IMR-90 (cell line): ENCODE data around the gene IRGQ. TPM values are rescaled to one million over a fixed set of nuclear protein-coding genes. Genes with fewer than 3 reads are reported as not detected.

Source experiments
- ATAC-seq: fragments of 200-7000 bp; cut with Tn5 transposase; 2 replicates; pipeline ENCODE4 v1.9.1; 2020; ENCODE audit warnings: low read depth, mild to moderate bottlenecking, moderate library complexity
- BruUV-seq: library from RNA; stranded (reverse); fragments of 400-500 nt; replicated peaks from 2 replicates; lab custom pipeline; 2021; lab: Mats Ljungman, UMichigan
- CTCF ChIA-PET: fragments of 300-600 bp; formaldehyde crosslinking; extraction: SDS; loops from one replicate; lab custom pipeline; 2021; ENCODE audit warnings: antibody characterized with exemption; lab: Yijun Ruan, JAX
- POLR2A ChIA-PET: fragments of 300-600 bp; sonication (Branson Sonifier 250); formaldehyde crosslinking; loops from one replicate; lab custom pipeline; 2022; ENCODE audit warnings: antibody characterized with exemption; ENCODE audit not compliant: unreplicated experiment; lab: Charles Lee
- DNase-seq: peaks from one replicate; pipeline ENCODE4 v3.0.0; 2013
- H2AFZ ChIP-seq: replicated peaks from 2 replicates; pipeline ENCODE3; 2013; ENCODE audit warnings: low read length, mild to moderate bottlenecking; ENCODE audit not compliant: poor library complexity
- H2AK5ac ChIP-seq: 2 replicates; pipeline ENCODE4 v1.6.1; 2013; ENCODE audit warnings: low read depth, low read length, inconsistent platforms
- H2AK9ac ChIP-seq: replicated peaks from 2 replicates; pipeline ENCODE3; 2013; ENCODE audit warnings: mild to moderate bottlenecking, low read depth, low read length, moderate library complexity; ENCODE audit not compliant: poor library complexity
- H2BK120ac ChIP-seq: 2 replicates; pipeline ENCODE4 v1.6.1; 2013; ENCODE audit warnings: low read depth, low read length, inconsistent platforms
- H2BK15ac ChIP-seq: 3 replicates; pipeline ENCODE4 v1.6.1; 2013; ENCODE audit warnings: low read depth, low read length, inconsistent platforms
- H2BK20ac ChIP-seq: 2 replicates; pipeline ENCODE4 v1.6.1; 2013; ENCODE audit warnings: low read depth, mild to moderate bottlenecking, inconsistent platforms, low read length, moderate library complexity
- H2BK5ac ChIP-seq: 2 replicates; pipeline ENCODE4 v1.6.1; 2013; ENCODE audit warnings: mild to moderate bottlenecking, low read depth, low read length, inconsistent platforms; ENCODE audit not compliant: poor library complexity, severe bottlenecking
- H3K14ac ChIP-seq: replicated peaks from 2 replicates; pipeline ENCODE4 v1.6.1; 2013; ENCODE audit warnings: low read depth, low read length, inconsistent platforms
- H3K18ac ChIP-seq: 2 replicates; pipeline ENCODE4 v1.6.1; 2013; ENCODE audit warnings: low read depth, low read length, control low read depth
- H3K23ac ChIP-seq: 2 replicates; pipeline ENCODE4 v1.6.1; 2013; ENCODE audit warnings: low read depth, low read length, inconsistent platforms
- H3K27ac ChIP-seq: 2 replicates; pipeline ENCODE4 v1.5.1; 2013; ENCODE audit warnings: mild to moderate bottlenecking, control low read depth, low read length; ENCODE audit not compliant: insufficient read depth
- H3K27me3 ChIP-seq: 2 replicates; pipeline ENCODE4 v1.6.1; 2013; ENCODE audit warnings: low read length; ENCODE audit not compliant: control insufficient read depth, insufficient read depth
- H3K36me3 ChIP-seq: 2 replicates; pipeline ENCODE4 v1.6.1; 2013; ENCODE audit warnings: low read length, mixed read lengths; ENCODE audit not compliant: control insufficient read depth, insufficient read depth
- H3K4ac ChIP-seq: 2 replicates; pipeline ENCODE4 v1.6.1; 2013; ENCODE audit warnings: low read depth, low read length, inconsistent platforms
- H3K4me1 ChIP-seq: 2 replicates; pipeline ENCODE4 v1.6.1; 2013; ENCODE audit warnings: low read length, mixed read lengths; ENCODE audit not compliant: control insufficient read depth, insufficient read depth
- H3K4me2 ChIP-seq: 2 replicates; pipeline ENCODE4 v1.6.1; 2013; ENCODE audit warnings: low read depth, mild to moderate bottlenecking, control low read depth, low read length, moderate library complexity
- H3K4me3 ChIP-seq: 2 replicates; pipeline ENCODE4 v1.5.1; 2013; ENCODE audit warnings: low read depth, mild to moderate bottlenecking, control low read depth, low read length, moderate library complexity; ENCODE audit not compliant: insufficient read depth
- H3K56ac ChIP-seq: 2 replicates; pipeline ENCODE4 v1.6.1; 2013; ENCODE audit warnings: low read length, inconsistent platforms; ENCODE audit not compliant: insufficient read depth; ENCODE audit errors: extremely low read depth
- H3K79me1 ChIP-seq, 2 experiments: 2 replicates each; pipeline ENCODE4 v1.6.1; 2013; ENCODE audit warnings: low read length in 2 of 2, inconsistent platforms in 1 of 2, low read depth in 1 of 2
- H3K9ac ChIP-seq: 2 replicates; pipeline ENCODE4 v1.6.1; 2013; ENCODE audit warnings: low read depth, low read length, control low read depth
- H3K9me1 ChIP-seq: 2 replicates; pipeline ENCODE4 v1.6.1; 2013; ENCODE audit warnings: low read length, inconsistent platforms; ENCODE audit not compliant: insufficient read depth
- H3K9me3 ChIP-seq: 2 replicates; pipeline ENCODE4 v1.6.1; 2013; ENCODE audit warnings: low read length; ENCODE audit not compliant: control insufficient read depth, insufficient read depth
- H4K20me1 ChIP-seq: 2 replicates; pipeline ENCODE4 v1.6.1; 2013; ENCODE audit warnings: low read length, inconsistent platforms; ENCODE audit not compliant: insufficient read depth
- H4K5ac ChIP-seq: 2 replicates; pipeline ENCODE4 v1.6.1; 2013; ENCODE audit warnings: mild to moderate bottlenecking, low read depth, low read length, control low read depth
- H4K8ac ChIP-seq, 2 experiments: 2 replicates each; pipeline ENCODE4 v1.6.1; 2013; ENCODE audit warnings: low read depth in 2 of 2, low read length in 2 of 2, control low read depth in 1 of 2, inconsistent platforms in 1 of 2
- H4K91ac ChIP-seq: 2 replicates; pipeline ENCODE4 v1.6.1; 2013; ENCODE audit warnings: low read depth, low read length, inconsistent platforms; ENCODE audit not compliant: insufficient read depth
- BHLHE40 ChIP-seq: fragments of 150-350 bp; IDR thresholded peaks from 2 replicates; pipeline ENCODE4 v1.6.1; 2016; ENCODE audit warnings: mild to moderate bottlenecking, low read depth, low read length
- CHD1 ChIP-seq: IDR thresholded peaks from 2 replicates; pipeline ENCODE4 v1.6.1; 2012; ENCODE audit warnings: low read depth, low read length, improper control_type of control experiment
- FOS ChIP-seq: fragments of 150-350 bp; IDR thresholded peaks from 2 replicates; pipeline ENCODE4 v1.6.1; 2016; ENCODE audit warnings: low read depth, low read length
- MAZ ChIP-seq: IDR thresholded peaks from 2 replicates; pipeline ENCODE4 v1.6.1; 2012; ENCODE audit warnings: low read depth, mild to moderate bottlenecking, low read length, improper control_type of control experiment, moderate library complexity, borderline replicate concordance
- MXI1 ChIP-seq: IDR thresholded peaks from 2 replicates; pipeline ENCODE4 v1.6.1; 2012; ENCODE audit warnings: low read depth, mild to moderate bottlenecking, low read length, moderate library complexity, borderline replicate concordance
- NFE2L2 ChIP-seq: fragments of 150-350 bp; IDR thresholded peaks from 2 replicates; pipeline ENCODE4 v1.6.1; 2016; ENCODE audit warnings: low read depth, mild to moderate bottlenecking, low read length
- RCOR1 ChIP-seq: IDR thresholded peaks from 2 replicates; pipeline ENCODE4 v1.6.1; 2012; ENCODE audit warnings: mild to moderate bottlenecking, low read length, improper control_type of control experiment; ENCODE audit not compliant: insufficient replicate concordance
- RFX5 ChIP-seq: IDR thresholded peaks from 2 replicates; pipeline ENCODE4 v1.8.0; 2012; ENCODE audit warnings: low read depth, mild to moderate bottlenecking, low read length, moderate library complexity
- SMC3 ChIP-seq: fragments of 150-350 bp; IDR thresholded peaks from 2 replicates; pipeline ENCODE4 v1.6.1; 2016; ENCODE audit warnings: low read depth, mild to moderate bottlenecking, antibody characterized with exemption, low read length, moderate library complexity
- USF2 ChIP-seq: fragments of 150-350 bp; IDR thresholded peaks from 2 replicates; pipeline ENCODE4 v1.6.1; 2017; ENCODE audit warnings: mild to moderate bottlenecking, antibody characterized with exemption, low read length, low read depth
- WGBS, 2 experiments: methylation state at CpG; one replicate each; pipeline versions ENCODE4 v1.1.5 to v1.1.7; 2013; ENCODE audit warnings: missing lambda C conversion rate in 2 of 2; ENCODE audit not compliant: insufficient read length in 1 of 2; ENCODE audit errors: extremely low coverage in 2 of 2; 5-methylcytosine and 5-hydroxymethylcytosine counted together
- dilution Hi-C: fragments of 300-500 bp; cut with HindIII; formaldehyde crosslinking; loops from one replicate; pipeline ENCODE4 v1.14.3; 2018; ENCODE audit warnings: low sequenced_read_pairs; ENCODE audit not compliant: unreplicated experiment
- in situ Hi-C: fragments of 300-500 bp; cut with MboI; formaldehyde crosslinking; loops from 3 replicates; pipeline ENCODE4 v1.14.3; 2019; ENCODE audit warnings: low sequenced_read_pairs, inconsistent platforms, mixed read lengths
- intact Hi-C: fragments of 100-400 bp; cut with micrococcal nuclease; formaldehyde crosslinking; loops from 2 replicates; pipeline ENCODE4 v1.10.0; 2022
- polyA plus RNA-seq, 3 experiments: library from polyadenylated mRNA; depleted of rRNA; stranded (reverse); fragments of >200 nt; gene quantifications; 2 replicates each; pipeline ENCODE4 v1.2.3, GENCODE V29; 2012; ENCODE audit warnings: low replicate concordance in 1 of 3
- total RNA-seq: library from RNA; depleted of rRNA; stranded (reverse); fragments of >200 nt; gene quantifications from 2 replicates; pipeline ENCODE4 v1.2.3, GENCODE V29; 2012
- TF ChIP-seq, protein P1 (sequence below): conservative IDR thresholded peaks from 2 replicates; pipeline ENCODE4 v1.5.1; 2012; ENCODE audit warnings: mild to moderate bottlenecking, low read depth, low read length, improper control_type of control experiment
- TF ChIP-seq, protein P2 (sequence below): fragments of 150-350 bp; IDR thresholded peaks from 2 replicates; pipeline ENCODE4 v1.6.1; 2016; ENCODE audit warnings: low read depth, mild to moderate bottlenecking, low read length, moderate library complexity, borderline replicate concordance

Gene IRGQ
- total and polyA plus RNA-seq, 2 of the 4 experiments (the other 2 are of a cell fraction) = 9.0 to 9.9 TPM

DNA sequence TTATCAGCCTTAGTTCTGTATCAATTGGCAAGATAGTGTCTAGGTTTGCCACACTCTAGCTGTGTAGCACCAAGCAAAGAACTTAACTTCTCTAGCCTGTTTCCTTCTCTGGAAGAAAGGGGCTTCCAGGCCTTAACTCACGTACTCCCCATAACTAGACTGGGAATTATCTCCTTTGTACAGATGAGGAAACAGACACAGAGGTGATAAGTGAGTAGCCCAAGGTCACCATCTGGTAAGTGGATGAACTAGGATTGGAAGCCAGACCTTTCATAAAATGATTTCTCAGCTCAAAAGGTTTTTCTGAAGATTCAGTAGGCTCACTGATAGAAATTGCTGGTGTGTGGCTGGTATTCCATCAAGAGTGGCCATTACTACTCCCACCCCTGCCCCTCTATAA lies 20.4 kb upstream of the IRGQ start:
- H2AFZ ChIP-seq = no peak overlapping the region
- dilution Hi-C loops (no loop called here), in situ Hi-C loops (no loop called here), intact Hi-C loops (no loop called here)
- BruUV-seq = no TSS peak
- H2BK20ac ChIP-seq = no peak overlapping the region
- no peaks in the 10 kb centered on the region; the same call in 1 of the 2 replicates for H4K20me1 ChIP-seq
- no peak overlapping the region for H3K18ac ChIP-seq
- H4K5ac ChIP-seq = no peak overlapping the region
- H3K4me3 ChIP-seq = no peak overlapping the region
- peaks cover 6% of the 10 kb centered on the region for H3K4me1 ChIP-seq
- no peak overlapping the region for H3K4ac ChIP-seq
- no peak overlapping the region for H3K23ac ChIP-seq
- H4K8ac ChIP-seq = no peak overlapping the region
- CTCF ChIA-PET = interaction anchor here (0.6 kb wide), 1 partner anchor 87 kb away, joined by 3 read pairs; no protein-coding TSS in a partner anchor
- no peak overlapping the region for H3K14ac ChIP-seq
- H2BK5ac ChIP-seq = no peak overlapping the region
- DNase-seq (no peak), ATAC-seq (no peak)
- H3K9me1 ChIP-seq = peaks cover 7% of the 10 kb centered on the region
- no peaks in the 10 kb centered on the region for H3K9me3 ChIP-seq
- no peak overlapping the region for H2AK5ac ChIP-seq
- no peak for TF ChIP-seq USF2
- TF ChIP-seq NFE2L2 = no peak
- TF ChIP-seq, protein P1, sequence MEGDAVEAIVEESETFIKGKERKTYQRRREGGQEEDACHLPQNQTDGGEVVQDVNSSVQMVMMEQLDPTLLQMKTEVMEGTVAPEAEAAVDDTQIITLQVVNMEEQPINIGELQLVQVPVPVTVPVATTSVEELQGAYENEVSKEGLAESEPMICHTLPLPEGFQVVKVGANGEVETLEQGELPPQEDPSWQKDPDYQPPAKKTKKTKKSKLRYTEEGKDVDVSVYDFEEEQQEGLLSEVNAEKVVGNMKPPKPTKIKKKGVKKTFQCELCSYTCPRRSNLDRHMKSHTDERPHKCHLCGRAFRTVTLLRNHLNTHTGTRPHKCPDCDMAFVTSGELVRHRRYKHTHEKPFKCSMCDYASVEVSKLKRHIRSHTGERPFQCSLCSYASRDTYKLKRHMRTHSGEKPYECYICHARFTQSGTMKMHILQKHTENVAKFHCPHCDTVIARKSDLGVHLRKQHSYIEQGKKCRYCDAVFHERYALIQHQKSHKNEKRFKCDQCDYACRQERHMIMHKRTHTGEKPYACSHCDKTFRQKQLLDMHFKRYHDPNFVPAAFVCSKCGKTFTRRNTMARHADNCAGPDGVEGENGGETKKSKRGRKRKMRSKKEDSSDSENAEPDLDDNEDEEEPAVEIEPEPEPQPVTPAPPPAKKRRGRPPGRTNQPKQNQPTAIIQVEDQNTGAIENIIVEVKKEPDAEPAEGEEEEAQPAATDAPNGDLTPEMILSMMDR = no peak
- TF ChIP-seq, protein P2, sequence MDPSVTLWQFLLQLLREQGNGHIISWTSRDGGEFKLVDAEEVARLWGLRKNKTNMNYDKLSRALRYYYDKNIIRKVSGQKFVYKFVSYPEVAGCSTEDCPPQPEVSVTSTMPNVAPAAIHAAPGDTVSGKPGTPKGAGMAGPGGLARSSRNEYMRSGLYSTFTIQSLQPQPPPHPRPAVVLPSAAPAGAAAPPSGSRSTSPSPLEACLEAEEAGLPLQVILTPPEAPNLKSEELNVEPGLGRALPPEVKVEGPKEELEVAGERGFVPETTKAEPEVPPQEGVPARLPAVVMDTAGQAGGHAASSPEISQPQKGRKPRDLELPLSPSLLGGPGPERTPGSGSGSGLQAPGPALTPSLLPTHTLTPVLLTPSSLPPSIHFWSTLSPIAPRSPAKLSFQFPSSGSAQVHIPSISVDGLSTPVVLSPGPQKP = no peak
- no peak for TF ChIP-seq MXI1
- TF ChIP-seq FOS = no peak
- no peak for TF ChIP-seq BHLHE40
- no peak for TF ChIP-seq CHD1
- TF ChIP-seq RCOR1 = no peak
- no peak for TF ChIP-seq SMC3
- no peak for TF ChIP-seq MAZ
- TF ChIP-seq RFX5 = no peak
- H3K79me1 ChIP-seq = peaks cover 40 to 78% of the 10 kb centered on the region in 2 experiments
- H3K4me2 ChIP-seq = no peak overlapping the region
- H3K27me3 ChIP-seq = no peaks in the 10 kb centered on the region
- H4K91ac ChIP-seq = no peak overlapping the region
- no peak overlapping the region for H3K9ac ChIP-seq
- H2BK120ac ChIP-seq = no peak overlapping the region
- peaks cover 22% of the 10 kb centered on the region for H3K36me3 ChIP-seq
- no peak overlapping the region for H2AK9ac ChIP-seq
- no peak overlapping the region for H2BK15ac ChIP-seq
- H3K56ac ChIP-seq = no peak overlapping the region
- H3K27ac ChIP-seq = no peak overlapping the region
- POLR2A ChIA-PET = no interaction called here
- WGBS, 2 experiments = no CpG with 5 or more reads among the region's 1 CpG
